Middle frontal gyrus (tissue), 1 donor: ENCODE data around the gene CAMK1D.

Experiments used
- DNase-seq: peaks from one replicate; pipeline ENCODE4 v3.0.0-alpha.2; 2015; ENCODE audit warnings: low spot score; ENCODE audit errors: extremely low spot score

The CAMK1D gene

DNA sequence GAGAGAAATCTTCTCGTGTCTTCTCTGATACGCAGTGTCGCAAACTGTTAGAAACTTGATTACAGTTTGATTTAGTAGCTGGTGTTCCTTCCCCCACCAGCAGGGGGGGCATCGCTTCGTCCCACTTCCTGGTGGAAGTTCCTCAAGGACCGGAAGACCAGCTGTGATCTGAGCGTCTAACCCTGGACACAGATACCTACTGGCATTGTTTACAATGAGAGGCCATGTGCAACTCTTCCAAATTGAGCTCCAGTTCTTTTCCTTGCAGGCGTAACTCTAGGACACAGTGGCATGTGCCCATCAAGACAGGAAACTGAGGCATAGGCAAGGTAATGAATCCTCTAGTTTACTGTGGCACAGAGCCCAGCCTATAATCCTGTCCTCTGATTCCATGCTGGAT, 433.2 kb downstream of the CAMK1D start:
- DNase-seq, result no peak

DNA sequence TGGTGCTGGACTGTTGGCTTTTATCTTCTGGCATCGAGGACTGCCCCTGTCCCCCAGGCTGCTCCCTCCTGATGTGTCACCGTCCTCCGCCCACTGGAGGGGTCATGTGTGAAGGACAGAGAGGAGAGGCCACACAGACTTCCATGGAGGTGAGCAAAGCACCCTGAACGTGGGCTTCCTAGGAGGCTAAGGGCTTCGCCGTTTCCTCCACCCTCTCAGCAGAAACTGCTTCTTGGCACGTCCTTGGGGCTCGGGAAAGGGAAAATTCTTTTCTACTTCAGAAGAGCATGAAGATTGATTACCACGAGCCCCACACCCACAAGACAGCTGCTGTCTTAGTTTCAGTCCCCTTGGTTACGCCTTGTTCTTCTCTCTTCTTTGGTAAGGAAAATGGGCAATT, 433.9 kb downstream of the CAMK1D start:
- no peak for DNase-seq

DNA sequence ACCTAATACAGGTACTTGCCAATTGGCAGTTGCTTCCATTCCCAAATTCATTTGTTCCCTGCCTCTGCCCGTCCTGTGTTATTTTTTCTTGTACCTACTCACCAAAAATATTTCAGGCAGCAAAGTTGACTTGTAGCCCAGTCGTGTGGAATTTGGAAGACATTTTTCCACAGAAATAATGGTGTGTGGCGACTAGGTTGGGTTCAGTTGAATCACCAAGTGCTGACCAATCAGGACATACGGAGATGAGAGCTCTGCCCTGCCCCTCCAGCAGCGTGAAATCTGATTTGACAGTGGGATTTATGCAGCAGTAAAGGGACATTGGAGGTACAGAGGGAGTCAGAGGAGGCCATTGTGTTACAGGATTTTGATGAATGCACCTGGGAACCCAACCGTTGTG, 435.3 kb downstream of the CAMK1D start:
- DNase-seq, result no peak

DNA sequence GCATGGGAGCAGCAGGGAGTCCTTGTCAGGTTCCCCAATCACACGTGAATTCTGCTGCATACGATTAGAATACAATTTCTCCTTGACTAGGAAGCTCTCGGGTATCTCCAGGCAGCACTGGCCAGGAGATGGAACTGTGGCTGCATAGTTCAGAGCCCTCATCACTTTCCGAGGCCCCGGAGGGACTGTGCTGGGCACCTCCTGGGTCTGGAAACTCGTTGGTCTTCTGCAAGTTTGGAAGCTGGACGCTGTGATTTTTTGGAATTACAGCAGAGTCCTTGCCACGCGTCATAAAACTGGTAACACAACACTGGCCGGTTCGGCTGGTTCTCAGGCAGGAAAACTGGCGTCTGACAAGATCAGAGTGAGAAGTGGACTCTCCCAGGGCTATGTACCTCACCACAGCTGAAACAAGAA, 436.1 kb downstream of the CAMK1D start:
- DNase-seq, result no peak

DNA sequence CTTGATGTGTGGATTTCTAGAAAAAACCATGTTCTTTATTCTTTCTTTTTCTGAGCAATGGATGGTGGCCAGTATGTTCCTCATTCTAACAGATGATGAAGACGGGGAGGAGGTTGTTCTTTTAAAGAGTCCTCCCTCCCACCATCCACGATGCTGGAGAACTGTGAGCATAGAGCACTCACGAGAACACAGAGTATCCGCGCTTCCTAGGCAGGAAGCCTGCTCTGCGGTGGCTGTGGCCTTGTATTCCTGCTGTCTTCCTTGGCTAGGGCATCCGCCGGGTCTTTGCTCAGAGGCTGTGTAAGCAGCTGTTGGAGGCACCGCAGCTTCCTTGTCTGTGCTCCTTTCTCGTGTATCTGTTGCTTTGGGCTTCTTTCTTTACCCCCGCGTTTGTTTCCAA, 437.9 kb downstream of the CAMK1D start:
- DNase-seq, result no peak

DNA sequence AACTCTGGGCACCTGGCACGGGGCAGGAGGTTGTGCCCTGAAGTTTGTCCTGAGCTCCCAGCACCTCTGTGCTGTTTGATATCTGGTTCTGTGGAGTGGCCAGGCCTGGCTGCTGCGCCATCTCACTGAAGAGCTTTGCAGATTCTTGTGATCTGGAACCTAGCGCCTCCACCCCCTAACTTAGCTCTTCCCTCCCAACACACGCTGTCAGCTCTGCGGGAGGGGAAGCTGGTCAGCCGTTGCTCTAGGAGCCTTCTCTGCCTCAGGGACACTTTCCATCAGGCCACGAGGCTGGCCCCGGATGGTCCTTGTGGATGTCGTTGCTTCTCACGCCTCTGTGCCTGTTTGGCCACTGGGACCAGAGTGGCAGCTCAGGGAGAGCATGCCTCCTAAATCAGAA, 438.9 kb downstream of the CAMK1D start:
- no peak for DNase-seq

DNA sequence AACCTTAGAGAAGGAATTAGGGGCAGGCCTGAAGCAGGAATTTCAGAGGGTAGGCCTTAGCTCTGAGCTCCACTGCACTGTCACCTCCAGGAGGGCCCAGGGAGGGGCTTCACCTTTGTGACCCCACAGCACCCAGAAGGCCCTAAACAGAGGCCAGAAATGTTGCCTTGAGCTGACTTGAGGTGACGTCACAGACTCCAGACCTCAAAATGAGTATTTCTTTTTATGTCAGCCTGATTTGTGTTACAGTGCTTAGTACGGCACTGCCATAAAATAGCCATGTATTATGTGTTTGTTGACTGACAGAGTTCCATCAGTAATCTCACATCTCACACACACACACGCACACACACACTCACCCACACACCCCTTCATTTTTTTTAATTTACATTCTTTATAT, 440.9 kb downstream of the CAMK1D start:
- no peak for DNase-seq

DNA sequence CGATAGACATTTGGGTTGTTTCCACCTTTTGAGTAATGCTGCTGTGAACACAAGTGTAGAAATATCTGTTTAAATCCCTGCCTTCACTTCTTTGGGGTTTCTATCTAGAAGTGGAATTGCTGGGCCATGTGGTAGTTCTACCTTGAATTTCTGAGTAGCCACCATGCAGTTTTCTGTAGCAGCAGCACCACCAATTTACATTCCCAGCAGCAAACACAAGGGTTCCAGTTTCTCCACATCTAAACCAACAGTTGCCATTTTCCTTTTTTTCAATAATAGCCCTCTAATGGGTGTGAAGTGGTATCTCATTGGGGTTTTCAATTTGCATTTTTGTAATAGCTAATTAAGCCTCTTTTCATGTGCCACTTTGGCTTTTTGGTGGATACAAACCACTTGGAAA, 442.4 kb downstream of the CAMK1D start:
- DNase-seq, result no peak

DNA sequence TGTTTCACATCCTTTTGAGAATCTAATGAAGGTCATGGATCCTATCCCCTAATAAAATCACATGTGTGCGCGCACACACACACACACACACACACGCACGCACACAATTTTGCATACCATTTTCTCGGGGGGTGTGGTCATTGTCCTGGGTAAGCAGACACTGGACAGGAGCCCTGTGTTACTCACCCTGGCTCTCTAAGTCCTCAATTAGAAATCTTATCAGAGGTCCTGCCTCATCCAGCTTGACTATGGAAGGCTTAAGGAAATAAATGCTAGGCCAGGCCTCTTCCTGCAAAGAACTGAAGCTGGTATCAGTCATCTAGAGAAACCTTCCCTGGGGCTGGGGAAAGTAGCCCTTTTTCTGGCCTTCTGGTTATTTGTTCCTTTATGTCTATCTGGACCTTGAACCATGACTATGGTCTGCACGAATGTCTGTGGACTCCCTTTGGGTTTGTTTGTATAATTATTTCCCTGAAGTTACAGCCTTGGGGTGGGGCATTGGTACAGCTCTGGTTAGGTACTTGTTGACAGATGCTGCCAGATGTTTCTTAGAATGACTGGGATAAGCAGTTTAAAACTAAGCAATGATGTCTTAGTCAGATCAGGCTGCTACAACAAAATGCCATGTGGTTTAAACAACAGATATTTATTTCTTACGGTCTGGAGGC, 443.7 kb downstream of the CAMK1D start:
- no peak for DNase-seq

DNA sequence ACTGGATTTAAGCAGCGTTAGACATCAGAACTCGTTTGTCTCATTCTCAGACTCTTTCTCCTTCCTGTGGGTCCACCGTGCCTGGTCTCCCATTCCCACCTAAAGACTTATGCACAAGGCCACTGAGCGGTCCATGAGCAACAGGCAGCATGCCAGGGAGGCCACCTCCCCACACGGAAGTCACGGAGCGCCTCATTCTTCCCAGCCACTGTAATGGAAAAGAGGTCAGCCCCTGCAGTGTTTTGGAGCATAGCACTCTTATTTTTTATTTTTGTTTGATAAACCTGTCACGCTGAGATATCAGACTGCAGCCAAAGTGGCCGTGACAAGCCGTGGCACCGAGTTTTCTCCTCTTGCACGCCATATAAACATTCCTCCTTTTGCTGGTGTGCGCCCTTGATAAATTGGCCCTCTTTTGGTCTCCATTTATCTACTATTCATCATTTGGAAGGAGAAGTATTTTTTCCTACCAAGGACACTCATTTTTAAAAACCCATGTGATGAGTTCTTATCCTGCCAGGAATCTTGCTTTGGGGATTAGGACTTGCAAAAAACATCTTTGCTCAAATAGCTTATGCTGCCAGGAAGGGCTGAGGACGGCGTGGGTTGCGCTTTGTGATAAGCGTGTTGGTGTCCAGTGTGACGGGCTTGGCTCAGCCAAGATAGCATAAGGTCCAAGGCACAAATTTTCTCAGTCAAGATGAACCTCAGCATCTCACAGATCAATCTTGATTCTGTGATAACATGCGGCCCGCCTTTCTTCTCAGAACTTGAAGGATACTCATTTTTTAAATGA, 446.2 kb downstream of the CAMK1D start:
- DNase-seq, result no peak

DNA sequence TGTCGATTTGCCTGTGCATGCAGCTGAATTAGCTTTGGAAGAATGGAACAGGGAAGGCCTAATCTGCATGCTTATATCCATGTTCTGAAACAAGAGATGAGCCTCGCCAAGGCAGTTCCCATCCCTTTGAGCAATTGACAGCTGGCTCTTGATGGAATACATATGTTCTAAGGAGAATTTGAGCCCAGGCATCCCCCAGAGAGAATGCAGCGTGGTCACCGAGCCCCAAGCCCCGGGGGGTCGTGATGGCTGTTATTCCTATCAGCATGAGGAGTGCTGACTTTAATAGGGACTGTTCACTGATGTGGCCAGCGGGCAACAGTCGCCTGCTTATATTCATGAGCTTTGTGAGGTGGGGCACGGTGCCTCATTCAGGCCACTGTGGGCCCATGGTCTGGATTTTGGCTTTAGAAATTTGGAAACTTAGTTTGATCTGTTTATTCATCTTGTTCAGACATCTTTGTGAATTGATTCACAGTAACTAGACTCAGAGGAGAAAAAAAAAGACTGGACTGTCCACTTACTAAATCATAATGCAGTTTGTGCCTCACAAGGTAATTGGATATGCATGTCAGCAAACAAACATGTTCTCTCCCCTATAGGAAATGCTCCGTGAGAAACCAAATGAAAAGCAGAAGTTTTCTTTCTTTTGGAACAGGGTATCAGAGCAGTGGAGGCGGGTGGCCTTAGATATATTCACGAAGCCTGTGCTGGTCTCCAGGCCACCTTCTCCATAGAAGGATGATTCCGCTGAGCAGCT, 447.2 kb downstream of the CAMK1D start:
- DNase-seq, result no peak

DNA sequence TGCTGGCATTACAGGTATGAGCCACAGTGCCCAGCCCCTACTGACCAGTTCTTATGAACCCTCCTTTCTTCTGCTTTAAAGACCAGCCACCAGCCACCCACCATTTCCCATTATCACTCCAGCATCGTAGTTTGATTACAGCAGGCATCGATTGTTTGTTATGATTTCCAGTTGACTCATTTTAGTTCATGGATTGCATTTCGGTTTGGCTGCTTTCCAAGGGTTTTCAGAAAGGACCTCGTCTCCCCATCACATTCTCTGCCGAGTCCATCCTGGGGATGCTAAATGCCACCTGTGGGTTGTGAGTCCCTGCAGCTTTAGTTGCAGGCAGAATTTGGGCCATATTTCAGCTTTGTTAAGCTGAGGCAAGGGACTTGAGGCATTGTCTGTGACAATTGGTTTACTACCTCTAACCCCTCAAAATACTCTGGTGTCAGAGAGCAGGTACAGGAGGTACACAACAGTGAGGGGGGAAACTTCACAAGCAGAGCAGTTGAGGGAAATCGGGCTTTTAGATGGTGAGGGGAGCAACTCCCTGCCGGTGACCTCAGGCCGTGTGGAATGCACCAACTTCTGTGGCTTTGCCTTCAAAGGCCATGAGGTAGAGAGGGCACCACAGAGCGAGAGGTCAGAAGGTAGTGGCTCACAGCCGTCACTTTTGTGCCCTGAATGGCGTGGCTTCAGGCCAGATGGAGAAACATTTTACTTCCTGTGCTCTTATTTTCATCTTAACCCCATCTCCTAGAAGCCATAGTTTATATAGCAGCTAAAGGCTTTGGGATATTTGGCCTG, 448.3 kb downstream of the CAMK1D start:
- DNase-seq, result no peak

DNA sequence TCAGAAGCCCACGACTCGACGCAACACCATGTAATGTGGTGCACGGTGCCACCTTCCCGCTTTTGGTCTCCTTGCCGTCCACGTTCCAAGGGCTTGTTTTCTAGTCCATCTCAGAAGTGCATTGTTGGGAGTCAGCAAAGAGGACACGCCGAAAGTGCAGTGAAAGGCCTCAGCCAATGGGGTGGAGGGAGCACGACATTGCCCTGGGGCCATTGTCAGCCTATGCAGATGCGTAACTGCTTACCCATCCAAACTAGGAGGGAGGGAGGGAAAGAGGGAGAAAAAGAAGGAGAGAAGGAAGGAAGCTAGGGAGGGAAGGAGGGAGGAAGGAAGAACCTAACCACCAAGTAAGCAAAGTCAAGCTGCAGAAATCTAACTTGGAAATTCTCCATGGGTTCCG, 449.8 kb downstream of the CAMK1D start:
- no peak for DNase-seq

DNA sequence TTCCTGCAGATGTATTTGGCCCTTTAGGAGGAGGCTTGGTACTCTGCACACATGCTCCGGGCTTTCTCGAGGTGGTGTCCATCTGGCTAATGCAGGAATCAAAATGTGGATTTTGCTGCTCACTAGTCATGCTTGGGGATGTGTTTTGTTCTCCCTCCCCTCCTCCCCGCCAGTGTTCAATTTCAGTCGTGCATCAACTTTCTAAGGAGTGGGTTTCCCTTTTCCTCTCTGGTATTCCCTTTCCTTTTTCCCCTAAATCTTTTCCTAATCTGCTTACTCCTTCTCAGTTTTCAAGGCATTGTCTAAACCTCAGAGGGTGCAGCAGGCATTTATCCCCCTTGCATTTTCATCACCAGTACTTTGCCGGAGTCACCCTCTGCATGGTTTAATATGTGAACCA, 450.4 kb downstream of the CAMK1D start:
- no peak for DNase-seq

DNA sequence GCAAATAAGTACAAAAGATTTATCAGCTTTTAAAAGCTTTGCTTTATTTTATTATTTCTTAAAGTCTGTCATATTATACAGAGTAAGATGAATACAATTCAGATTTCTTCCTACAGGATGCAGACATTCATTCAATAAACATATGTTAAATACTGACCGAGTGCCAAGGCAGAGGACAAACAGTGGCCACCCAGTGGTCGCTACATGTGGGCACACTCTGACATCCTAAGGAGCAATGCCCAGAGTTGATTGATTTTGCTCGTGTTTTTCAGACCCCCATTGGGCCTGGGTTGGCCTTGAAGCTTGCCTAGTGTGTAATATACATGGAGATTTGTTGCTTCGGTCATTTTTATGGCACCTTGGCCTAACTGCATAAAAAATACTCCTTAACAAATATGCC, 451.0 kb downstream of the CAMK1D start:
- no peak for DNase-seq

DNA sequence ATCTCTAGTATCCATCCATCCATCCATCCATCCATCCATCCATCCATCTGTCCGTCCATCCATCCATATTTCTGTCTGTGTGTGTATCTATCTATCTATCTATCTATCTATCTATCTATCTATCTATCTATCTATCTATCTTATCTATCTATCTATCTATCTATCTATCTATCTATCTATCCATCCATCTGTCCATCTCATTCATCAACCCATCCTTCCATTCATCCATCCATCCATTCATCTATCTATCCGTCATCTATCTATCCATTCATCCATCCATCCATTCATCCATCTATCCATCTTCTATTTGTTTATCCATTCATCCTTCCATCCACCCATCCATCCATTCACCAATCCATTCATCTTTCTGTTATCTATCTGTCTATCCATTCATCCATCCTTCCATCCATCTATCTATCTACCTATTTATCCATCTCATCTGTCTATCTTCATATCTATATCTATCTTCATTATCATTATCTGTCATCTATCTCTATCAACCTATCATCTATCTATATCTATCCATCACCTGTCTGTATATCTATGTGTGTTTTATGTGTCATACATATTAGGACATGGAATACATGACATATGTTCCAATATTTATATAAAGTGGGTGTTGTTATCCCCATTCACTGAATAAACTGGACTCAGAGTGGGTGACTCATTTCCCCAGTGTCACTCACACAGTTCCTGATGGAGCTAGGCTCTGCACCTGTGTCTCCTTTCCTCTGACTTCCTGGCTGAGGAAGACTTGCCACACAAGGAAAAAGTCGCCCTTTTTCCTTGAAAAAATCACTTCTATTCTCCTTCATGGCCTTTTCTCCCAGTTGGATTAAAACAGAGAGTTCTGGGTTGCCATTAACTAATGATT, 452.1 kb downstream of the CAMK1D start:
- no peak for DNase-seq

DNA sequence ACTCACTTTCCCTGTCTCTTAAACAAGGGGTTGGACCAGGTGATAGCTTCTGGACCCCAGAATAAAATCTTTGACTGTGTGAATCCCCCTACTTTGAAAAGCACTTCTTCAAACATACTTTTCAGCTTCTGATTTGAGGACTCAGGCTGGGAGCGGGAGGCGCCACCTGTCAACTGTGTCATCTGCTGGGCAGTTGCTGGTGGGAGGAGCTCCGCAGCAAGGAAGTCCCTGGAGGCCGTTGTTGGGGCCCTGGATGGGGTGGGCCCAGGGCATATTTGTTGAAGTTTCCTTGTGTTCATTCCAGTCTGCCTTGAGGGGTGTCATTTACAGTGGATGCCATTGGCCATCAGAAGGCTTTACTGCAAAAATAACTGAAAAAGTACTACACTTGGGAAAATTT, 454.4 kb downstream of the CAMK1D start:
- DNase-seq, result no peak

DNA sequence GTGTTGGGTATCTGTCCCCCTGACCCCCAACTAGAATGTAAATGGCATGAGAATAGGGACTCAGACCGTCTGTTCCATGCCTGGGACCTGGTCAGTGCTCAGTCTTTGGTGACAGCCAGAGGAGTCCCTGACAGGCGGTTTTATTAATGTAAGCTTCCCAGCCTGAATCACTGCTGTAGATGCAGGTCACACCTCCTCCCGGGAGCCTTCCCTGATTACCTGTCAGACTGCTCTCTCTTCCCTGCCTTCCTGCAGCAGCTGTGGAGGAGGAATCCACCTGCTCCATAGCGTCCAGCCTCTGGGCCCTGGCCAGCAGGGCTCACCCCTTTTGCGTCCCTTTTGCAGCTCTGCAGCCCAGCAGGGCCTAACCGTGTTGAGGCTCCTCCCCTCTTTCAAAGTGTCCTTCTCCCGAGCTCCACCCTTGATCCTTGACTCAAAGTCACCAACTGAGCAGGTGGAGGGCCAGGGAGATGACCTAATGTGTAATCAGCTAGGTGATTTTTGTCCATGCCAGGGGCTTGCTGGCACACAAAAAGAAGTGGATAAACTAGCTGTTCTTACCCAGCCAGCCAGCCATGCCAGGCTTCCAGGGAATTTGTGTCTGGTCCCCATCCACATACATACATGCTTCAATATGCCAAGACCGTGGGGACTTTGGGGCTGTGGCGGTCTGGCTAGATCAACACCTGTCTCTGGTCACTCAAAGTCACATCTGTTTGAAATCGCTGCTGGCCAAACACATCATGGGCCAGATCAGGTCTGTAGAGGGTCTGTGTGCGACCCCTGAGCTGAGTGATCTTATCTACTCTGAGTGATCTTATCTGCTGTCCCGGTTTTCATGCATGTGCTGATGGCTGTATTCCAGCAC, 457.1 kb downstream of the CAMK1D start:
- no peak for DNase-seq

DNA sequence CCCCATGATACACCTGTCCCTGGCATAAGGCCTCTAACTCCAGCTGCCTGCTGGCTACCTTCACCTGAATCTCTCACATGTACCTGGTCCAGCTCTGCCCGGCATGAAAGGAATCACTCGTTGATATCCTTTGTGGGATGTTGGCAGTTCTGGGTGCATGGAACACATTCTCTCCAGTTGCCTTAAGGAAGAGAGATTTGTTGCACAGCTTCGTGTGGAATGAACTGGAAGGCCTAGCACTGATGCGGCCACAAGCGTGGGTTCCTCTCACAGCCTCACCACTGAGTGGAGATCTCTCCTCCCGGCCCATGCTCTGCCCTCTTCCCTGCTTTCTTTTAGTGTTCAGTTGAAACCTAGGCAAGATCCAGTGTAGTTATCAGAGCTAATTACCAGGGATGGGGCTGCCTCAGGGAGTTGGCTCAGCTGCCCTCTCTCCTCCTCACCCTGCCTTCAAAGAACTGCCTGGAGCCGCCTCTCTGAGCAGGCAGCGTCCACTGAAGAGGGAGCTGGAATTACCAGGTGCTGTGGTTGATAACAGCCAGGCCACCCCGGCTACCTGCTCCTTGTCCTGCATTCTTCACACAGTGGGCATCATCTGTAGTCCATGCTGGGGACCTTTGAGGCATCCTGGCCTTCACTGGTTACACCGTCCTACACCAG, 457.9 kb downstream of the CAMK1D start:
- DNase-seq, result no peak
